ENCODE measurements around the gene ZIM2.
"Not testable (repeated sequence)": the region's sequence is repeated elsewhere in the genome, so short reads cannot be mapped to it uniquely, and the experiment has no call there.

Gene ZIM2
- total RNA-seq, result 0 reads per million in 4 donors

DNA sequence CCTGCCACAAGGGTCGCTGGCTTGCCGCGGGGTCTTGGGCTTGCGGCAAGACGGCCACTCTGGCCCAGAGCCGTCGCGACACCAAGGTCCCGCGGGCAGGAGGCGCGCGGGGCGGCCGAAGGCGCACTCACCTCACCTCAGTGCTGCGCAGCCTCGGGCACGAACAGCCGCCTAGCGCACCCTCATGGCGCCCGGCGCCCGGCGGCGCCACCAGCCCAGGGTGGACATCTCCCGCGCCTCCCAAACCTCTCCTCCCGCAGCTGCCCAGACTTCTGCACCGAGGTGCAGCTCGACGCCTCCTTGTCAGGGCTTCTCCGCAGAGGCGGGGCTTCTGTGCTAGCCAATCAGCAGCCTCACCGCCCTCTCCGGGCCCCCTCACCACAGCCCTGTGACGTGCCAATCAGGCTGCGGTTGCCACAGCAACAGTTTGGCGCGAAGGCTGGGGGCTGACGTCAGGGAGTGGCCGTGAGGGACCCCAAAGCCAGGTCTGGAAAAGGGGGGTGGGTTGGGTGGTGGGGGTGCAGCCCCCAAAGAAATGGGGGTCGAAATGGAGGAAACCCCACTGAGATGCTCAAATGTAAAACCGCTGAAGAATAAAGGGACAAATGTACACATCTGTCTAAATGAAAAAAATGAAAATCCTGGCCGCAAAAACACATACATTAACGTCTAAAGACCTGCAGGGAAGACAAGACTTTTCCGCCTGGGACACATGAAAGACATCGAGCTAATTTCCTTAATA, at the start of gene ZIM2, which contains the start of gene PEG3:
ZIM2 (minus strand) TSS at position 276 of the 742 bp plus-strand sequence. CDS start 16,449 bp downstream, outside the sequence.
PEG3 (minus strand) TSS at position 276 of the 742 bp plus-strand sequence. CDS start 16,071 bp downstream, outside the sequence.
- DNase-seq, result no peak

DNA sequence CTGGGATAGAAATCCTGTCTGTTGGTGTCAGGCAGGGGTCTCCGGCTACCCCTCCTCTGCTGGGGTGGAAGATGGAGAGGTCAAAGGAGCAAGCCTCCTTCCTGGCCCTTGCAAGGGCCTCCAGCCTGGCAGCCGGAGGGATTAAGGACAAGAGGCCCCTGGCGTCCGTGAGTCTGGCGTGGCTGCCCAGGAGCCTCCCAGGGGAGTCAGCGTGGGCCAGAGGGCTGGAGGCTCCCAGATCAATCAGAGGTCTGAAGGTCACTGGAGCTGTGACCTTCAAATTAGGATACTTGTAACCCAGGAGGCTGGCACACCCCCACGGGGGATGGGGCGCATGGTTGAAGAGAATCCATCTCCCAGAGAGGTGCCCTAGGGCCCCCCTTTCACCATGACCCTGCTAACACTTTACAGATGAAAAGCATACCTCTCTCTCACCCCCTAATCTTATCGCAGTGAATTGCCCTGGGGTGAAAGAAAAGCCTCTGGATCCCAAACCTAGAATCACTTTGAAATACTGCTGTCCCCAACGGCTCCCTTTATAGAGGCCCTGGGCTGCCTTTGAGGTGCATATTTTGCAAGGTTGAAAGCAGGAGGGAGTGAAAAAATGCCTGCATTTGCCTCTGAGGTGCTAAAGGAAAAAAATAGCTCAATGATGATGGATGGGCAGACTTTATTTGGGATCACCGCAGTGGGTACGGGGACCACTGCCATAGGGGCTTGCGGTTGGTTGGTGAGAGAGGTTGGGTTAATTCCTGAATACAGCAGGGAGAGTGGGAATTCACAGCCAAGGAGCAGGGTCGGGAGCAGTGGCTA, 44.9 kb upstream of the ZIM2 start:
- DNase-seq, result no peak

DNA sequence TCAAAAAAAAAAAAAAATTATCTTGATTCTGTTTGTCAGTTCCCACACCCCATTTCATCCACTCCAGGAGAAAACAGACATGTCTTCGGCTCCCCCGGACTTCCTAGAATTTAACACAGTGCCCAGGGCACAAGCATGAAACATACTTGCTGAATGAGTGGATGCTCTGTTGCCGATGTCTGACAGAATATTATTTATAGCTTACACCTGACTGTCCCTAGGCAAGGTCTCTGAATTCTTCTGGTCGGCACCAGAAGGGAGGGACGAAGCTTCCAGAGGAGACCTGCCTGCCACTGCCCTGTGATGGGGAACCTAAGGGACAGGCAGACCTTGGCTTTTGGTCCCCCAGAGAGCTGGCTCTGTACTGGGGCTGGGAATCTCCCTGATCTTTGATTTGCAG, 43.9 kb upstream of the ZIM2 start:
- no peak for DNase-seq

DNA sequence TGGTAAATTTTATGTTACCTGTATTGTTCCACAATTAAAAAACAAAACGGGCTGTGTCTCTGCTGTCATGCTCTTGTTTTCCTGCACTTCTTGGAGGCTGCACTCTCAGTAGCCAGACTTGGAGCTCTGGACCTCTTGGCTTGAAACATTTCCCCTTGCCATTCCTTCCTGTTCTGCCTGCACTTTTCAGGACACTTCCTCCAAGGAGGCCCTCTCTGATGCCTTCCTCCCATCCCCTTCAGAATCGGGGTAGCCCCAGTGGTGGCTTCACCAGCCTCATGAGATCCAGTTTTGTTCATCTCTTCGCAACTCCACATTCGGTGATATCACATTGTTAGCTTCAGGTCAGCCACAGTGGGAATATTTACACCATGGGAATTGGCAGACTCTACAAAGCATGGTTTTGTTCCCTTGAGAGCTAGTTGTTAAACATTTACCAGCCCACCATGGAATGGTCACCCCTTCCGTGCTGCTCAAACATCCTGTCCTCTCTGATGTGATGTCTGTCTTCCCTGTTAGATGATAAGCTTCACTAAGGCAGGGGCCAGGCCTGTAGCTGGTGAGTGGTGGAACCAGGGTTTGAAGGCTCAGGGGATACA, 40.2 kb upstream of the ZIM2 start:
- no peak for DNase-seq

DNA sequence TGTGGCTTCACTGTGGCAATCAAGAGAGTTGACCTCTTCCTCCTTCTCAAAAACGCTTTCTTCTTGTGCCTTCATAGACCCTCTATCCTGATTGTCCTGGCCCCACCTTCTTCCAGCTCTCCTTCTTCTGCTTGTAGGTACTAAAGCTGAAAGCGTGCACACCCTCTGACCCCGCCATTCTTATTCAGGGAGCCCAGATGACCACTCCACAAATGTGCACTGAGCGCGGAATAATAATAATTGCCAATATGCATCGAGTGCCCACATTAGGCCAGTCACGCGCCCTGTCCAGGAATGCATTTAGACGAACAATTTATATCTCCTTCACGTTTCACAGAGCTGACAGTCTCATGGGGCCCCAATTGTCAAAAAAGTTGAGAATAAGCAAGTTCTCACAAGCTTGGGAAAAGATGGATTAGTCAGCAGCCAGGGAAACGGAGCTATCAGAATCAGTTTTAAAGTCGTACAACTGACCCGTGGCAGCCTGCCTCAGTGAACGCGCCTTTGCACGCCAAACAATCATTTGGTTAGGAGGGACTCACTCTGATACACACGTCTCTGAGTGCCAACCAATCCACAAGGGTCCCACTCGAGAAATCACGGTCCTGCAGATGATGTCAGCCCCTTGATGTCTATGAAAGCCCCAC, 36.7 kb upstream of the ZIM2 start:
- DNase-seq, result no peak

DNA sequence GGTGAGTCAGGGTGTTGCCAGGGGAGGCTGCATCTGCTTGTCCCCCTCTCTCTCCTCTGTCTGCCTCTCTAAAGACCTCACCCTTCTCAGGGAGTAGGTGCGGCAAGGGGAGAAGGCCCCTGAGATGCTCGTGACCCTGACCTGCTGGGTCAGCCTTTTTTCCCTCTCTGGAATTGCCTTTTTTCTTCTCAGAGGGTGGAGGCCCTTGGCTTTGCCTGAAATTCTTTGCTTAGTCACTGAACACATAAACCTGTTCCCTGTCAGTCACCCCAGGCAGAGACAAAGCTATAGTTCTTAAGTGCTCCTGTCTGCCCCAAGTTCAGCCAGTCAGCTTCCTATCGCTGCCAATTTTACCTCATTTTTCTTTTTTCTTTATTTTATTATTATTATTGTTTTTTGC, 35.2 kb upstream of the ZIM2 start:
- DNase-seq, result no peak

DNA sequence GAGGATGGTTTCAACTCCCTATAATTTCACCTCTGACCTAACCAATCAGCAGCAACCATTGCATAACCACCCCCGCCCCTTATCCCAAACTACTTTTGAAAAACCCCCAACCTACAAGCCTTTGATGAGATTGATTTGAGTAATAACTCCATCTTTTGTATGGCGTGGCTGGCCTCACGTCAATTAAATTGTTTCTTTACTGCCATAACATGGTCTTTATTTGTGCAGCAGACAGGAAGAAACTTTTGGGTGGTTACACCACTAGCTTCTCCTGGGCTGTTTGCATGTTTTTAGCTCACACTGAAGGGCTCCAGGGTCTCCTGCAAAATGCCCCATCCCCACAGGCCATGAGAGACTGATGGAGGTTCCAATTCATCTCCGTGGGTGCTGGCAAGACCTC, 34.0 kb upstream of the ZIM2 start:
- DNase-seq, result no peak

DNA sequence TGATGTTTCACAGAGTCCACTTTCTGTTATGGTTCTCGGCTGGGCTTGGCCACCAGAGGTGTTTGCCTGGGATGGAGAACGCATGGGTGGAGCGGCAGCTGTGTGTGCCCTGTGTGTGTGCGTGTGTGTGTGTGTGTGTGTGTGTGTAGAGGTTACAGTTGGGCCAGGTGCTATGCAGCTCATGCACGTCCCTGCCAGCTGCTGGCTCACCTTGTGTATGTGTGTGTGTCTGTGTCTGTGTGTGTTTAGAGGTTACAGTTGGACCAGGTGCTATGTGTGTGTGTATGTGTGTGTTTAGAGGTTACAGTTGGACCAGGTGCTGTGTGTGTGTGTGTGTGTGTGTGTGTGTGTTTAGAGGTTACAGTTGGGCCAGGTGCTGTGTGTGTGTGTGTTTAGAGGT, 33.0 kb upstream of the ZIM2 start:
- no peak for DNase-seq

DNA sequence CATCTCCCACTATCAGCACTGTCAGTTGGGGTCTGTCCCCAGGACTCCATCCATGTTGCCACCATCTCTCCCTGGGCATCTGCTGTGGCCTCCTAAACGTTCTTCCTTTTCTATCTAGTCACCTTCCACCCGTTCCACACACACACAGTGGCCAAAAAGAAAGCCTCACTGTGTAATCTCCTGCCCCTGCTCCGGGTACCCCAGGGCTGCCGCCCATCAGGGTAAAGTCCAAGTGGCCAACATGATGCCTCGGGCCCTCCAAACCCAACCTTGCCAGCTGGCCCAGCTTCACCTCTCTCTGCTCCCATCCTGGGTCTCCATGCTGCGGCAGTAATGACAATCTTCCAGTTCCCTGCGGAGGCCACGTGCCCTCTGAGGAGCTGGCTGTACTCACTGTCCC, 29.4 kb upstream of the ZIM2 start:
- no peak for DNase-seq

DNA sequence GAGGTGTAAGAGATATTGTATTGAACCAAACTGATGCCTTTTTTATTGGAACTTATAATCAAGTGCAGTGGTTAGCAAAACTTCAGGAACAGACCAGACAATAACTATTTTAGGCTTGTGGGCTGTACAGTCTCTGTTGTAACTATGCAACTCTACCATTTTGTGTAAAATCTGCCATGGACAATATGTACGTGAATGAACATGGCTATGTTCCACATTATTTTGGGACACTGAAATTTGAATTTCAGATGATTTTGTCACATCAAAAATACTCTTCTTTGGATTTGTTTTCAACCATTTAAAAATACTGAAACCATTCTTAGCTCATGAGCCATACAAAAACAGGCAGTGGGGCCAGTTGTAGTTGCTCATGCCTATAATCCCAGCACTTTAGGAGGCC, 27.9 kb upstream of the ZIM2 start:
- no peak for DNase-seq

DNA sequence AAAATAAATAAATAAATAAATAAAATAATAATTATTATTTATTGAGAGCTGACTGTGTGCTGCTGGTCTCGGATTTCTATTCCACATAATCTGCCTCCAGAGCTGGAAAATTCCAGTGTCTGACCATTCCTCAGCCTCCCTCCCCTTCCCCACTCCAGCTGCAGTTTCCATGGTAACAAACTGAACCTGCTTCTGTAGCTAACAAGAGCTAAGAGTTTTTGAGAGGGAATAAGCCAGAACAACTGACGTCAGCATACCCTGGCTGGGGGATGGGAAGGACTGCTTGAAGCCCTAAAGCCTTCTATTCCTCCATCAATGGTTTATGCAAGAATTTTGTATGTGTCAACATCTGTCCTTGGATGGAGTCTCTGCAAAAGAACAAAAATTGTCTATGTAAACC, 26.0 kb upstream of the ZIM2 start:
- DNase-seq, result no peak

DNA sequence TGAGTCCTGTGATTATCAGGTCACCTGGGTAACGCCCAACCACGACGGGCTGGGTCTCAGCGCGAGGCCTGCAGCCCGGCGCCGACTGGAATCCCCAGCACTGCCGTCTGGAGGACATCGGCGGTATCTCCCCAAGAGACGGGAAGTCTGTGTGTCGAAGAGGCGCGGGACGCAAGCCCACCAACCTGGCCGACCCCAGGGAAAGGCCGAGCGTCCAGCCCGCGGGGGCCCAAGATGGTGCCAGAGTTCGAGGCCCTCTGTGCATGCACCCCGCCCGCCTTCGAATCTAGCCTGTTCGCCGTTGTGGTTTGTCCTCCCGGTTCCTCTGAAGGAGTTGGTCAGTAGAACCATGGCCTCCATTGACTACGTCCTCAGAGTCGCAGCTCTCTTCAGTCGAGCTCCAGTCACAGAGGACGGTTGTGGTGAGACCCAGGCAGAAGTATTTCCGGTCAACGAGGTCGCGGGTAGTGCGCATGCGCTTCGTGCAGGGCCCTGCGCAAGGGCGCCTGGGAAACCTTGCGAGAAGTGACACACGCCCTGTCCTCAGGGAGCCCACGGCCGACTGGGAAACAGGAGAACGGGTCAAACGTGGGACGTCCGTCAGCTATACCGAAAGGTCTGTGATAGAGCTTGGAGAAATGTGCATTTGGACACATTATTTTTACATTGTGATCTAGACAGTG, 24.1 kb upstream of the ZIM2 start:
- DNase-seq, result no peak

DNA sequence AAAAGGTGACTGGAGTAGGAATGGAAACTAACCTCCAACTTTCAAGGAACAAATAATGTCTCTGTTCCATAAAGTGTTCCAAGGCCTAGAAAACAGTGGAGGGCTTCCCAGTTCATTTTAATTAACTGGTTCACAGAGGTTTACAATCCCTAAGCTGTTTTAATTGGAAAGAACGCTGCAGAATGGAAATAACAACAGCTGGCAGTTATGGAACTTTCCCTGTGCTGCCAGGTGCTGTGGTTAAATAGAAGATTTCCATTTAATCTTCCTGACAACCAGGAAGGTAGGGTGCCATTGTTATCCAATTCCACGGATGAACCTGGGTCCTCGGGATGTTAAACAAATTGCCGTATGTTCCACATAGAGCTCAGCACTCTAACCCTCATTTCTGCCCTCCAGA, 22.2 kb upstream of the ZIM2 start:
- DNase-seq, result no peak

DNA sequence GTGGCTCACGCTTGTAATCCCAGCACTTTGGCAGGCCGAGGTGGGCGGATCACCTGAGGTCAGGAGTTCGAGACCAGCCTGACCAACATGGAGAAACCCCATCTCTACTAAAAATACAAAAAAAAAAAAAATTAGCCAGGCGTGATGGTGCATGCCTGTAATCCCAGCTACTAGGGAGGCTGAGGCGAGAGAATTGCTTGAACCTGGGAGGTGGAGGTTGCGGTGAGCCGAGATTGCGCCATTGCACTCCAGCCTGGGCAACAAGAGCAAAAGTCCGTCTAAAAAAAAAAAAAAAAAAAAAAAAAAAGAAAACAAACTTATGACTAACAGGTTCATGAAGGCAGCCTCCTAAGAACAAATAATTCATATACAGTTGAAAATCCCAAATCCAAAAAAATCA, 19.9 kb upstream of the ZIM2 start:
- not testable (repeated sequence) for DNase-seq

DNA sequence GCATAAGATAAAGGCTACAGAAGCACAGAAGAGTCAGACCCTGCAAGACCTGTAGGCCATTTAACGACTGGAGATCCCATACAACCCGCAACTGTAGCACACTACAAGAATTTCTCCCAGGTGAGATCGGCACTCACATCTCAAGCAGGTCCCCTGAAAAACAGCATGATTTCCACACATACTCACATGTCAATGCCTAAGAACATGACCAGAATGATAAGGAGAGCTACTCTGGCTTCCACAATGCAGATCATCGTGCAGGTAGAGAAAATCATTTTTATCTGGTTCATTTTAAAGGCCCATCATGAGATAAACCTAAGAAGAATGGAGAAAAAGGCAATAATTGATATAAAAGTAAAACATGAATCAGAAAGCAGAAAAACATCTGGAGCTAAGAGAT, 17.5 kb upstream of the ZIM2 start:
- no peak for DNase-seq

DNA sequence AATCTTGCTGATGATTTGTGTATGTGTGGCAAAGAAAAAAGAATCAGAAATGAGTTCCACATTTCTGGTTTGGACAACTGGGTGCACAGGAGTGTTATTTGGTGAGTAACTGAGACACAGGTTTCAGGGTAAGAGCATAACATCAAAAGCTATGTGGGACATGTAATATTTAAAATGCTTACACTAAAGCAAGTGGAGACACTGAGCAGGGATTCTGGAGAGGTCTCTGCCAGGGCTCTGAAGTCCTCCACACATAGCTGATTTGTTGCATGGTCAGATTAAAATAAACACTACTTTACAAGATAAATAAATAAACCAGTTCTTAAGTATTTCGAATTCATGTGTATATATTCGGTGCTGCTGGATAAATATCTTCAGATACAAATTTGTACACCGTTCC, 16.3 kb upstream of the ZIM2 start:
- no peak for DNase-seq

DNA sequence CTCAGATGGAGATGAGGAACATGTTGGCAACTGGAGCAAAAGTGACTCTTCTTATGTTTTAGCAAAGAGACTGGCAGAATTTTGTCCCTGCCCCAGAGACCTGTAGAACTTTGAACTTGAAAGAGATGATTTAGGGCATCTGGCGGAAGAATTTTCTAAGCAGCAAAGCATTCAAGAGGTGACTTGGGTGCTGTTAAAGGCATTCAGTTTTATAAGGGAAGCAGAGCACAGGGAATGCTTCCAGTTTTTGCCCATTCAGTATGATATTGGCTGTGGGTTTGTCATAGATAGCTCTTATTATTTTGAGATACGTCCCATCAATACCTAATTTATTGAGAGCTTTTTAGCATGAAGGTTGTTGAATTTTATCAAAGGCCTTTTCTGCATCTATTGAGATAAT, 11.8 kb upstream of the ZIM2 start:
- not testable (repeated sequence) for DNase-seq

DNA sequence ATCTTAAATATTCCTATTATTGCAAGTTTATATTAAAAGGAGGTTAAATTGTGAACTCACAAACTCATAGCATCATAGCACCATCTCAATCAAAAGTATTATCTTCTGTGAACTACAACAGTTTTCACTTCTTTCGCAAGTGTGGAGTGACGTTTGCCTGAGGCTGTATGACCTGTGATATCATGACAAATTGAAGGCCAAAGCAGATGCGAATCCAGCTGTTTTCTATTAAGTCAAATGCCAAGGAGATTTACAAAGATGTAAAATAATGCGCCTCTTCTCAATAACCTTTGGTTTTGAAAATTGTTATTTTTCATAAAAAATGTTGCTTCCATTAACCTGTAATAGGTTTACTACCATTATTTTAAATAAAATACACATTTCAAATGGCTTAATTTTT, 7.6 kb upstream of the ZIM2 start:
- no peak for DNase-seq

DNA sequence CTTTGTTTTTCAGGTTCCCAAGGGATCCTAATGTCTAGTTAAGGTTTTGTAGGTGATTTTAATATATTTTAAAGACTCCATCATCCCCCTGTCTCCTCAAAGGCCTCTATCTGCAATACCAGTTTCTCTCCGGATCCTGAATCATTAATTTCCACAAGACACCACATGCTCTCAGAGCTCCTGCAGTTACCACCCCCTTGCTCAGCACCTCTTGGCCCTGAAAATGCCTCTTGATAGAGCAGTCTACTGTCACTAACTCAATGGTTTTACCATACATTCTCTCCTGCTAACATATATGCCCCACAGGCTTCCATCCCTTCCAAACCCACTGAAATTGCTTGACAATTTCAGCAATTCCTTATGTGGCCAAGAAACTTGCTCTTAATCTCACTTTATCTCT, 1.9 kb upstream of the ZIM2 start:
- DNase-seq, result no peak

DNA sequence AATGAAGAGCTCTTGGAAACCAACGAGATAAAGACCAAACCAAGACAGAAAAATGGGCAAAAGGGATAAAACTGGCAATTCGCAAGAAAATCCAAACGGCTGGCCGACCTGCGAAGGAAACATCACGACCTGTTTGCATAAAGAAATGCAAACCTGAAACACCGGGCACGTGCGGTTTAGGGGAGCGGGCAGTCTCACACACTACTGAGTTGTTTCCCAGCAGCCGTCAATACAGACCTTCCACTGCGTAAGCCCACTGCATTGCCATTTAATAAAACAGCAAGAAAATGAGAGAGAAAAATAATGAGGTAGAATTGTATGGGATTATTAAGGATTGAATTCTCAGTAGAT, 642 bp upstream of the ZIM2 start:
- no peak for DNase-seq

DNA sequence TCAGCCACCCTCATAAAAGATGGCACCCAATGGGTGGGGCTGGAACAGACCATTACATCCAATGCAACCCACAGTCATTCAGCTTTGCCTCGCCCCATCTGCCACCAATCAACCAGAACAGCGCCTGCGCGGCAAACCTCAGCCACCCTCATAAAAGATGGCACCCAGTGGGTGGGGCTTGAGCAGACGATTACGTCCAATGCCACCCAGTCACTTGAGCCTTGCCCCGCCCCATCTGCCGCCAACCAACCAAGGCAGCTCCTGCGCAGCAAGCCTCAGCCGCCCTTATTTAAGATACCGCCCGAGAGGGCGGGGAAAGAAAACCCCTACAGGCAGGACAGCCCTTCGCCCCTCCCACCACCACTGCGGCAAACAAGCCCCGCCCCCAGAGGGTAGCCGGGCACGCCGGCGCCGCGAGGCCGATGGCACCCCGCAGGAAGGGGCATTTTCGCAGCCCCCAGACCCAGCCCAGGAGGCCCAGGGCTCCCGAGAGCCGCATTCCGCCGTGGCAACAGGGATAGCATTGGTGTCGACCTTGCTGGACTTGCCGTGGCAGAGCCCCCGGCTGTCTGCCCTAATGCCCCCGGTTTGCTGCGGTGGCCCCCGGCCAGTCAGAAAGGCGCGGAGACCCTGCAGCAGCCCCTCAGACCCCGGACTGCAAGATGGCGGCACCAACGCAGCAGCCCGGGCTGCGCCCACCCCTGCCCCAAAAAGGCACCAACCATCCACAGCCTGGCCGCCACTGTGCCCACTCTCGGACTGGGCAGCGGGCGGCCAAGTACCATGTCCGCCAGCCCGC, 675 bp downstream of the ZIM2 start:
- DNase-seq, result no peak

All from T-helper 1 cell (primary cell).